Measurements from ENCODE around the gene ITGAV.

DNA sequence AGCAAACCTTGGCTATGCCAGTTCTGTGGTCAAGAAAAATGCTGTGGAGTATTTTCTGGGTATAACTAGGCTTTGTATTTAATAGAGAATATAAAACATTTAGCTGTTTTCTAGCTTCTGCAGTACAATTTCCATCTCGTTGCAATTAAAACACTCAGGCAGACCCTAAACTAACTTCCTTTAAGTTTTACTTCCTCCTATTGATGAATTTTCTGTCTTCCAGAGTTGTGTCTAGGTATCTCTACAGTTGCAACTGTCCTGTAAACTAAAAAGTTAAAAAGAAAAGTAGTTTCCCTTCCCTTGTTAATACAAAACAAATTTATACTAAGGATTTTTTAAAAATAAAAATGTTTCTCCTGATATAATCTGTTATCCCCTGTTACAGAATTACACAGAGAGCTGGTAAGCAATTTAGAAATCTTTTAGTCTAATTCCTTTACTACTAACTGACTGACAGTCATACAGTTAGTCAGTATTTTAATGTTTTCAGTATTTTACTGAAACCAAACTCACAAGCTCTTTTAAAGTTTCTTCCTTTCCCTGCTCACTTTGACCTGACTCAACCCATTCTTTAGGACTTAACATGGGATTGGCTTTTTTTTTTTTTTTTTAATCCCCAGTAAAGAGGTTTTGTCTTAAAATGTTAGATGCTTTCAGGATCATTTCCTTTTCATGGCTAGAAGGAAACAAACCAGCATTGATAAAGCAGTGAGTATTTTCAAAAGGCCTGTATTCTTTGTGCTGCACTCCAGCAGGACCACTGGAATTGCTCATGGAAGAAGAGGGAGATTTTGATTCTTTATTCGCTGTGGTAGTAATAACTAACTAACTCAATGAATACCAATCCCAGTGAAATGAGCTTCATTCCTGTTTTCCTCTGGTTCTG, 22.9 kb downstream of the ITGAV start:
- TF ChIP-seq POLR2AphosphoS5 (IDR thresholded peaks at IDR 0.05; ENCODE audit: insufficient read depth, low read depth, low read length), result no peak
- no peak for TF ChIP-seq POLR2A (IDR thresholded peaks at IDR 0.05; ENCODE audit: low read depth, low read length)
- TF ChIP-seq, protein P1, sequence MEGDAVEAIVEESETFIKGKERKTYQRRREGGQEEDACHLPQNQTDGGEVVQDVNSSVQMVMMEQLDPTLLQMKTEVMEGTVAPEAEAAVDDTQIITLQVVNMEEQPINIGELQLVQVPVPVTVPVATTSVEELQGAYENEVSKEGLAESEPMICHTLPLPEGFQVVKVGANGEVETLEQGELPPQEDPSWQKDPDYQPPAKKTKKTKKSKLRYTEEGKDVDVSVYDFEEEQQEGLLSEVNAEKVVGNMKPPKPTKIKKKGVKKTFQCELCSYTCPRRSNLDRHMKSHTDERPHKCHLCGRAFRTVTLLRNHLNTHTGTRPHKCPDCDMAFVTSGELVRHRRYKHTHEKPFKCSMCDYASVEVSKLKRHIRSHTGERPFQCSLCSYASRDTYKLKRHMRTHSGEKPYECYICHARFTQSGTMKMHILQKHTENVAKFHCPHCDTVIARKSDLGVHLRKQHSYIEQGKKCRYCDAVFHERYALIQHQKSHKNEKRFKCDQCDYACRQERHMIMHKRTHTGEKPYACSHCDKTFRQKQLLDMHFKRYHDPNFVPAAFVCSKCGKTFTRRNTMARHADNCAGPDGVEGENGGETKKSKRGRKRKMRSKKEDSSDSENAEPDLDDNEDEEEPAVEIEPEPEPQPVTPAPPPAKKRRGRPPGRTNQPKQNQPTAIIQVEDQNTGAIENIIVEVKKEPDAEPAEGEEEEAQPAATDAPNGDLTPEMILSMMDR (IDR thresholded peaks at IDR 0.05; ENCODE audit: extremely low read depth in 1 of 2, insufficient read depth in 1 of 2, low read depth in 1 of 2, low read length in 2 of 2), result no peak
- no peak for TF ChIP-seq JUN (IDR thresholded peaks at IDR 0.05; ENCODE audit: borderline replicate concordance, insufficient read depth, insufficient read length, low read depth)
- no peak for TF ChIP-seq MYC (IDR thresholded peaks at IDR 0.05; ENCODE audit: low read depth, low read length)
- TF ChIP-seq, protein P2, sequence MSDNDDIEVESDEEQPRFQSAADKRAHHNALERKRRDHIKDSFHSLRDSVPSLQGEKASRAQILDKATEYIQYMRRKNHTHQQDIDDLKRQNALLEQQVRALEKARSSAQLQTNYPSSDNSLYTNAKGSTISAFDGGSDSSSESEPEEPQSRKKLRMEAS (IDR thresholded peaks at IDR 0.05; ENCODE audit: insufficient read depth, insufficient read length), result no peak
